ENCODE data around the gene CYP2C9. TPM values are rescaled to one million over a fixed set of nuclear protein-coding genes. Genes with fewer than 3 reads are reported as not detected.

CYP2C9 gene
- polyA plus RNA-seq, 2 of the 4 experiments (the other 2 are of a cell fraction) = 0.10 to 0.12 TPM

- POLR2A ChIA-PET = no interaction called here
- H3K4me1 ChIP-seq = no peaks in the 10 kb centered on the region
- WGBS (ENCODE audit: missing lambda C conversion rate) = 39% methylated on average over 4 of the region's 4 CpGs
- ATAC-seq (no peak), DNase-seq (ENCODE audit: low read depth in 1 of 2, low spot score in 1 of 2) (no peak), FAIRE-seq (no peak)
- no peak overlapping the region for H3K27ac ChIP-seq
- H3K4me2 ChIP-seq = no peak overlapping the region
- CTCF ChIA-PET = no interaction called here
- no peak overlapping the region for H3K4me3 ChIP-seq
- H3K9me3 ChIP-seq = no peaks in the 10 kb centered on the region; the same call in 2 of the 3 replicates
- TF ChIP-seq NFE2L2 (conservative IDR thresholded peaks at IDR 0.05; ENCODE audit: low read length) = no peak
- no peak for TF ChIP-seq ZC3H11A (IDR thresholded peaks at IDR 0.05)
- TF ChIP-seq EHMT2 (IDR thresholded peaks at IDR 0.05; ENCODE audit: low read depth) = no peak
- no peak for TF ChIP-seq CEBPB (IDR thresholded peaks at IDR 0.05)
- TF ChIP-seq FOSL2 (IDR thresholded peaks at IDR 0.05) = no peak
- TF ChIP-seq FOSL2 (CRISPR knock-in tag; IDR thresholded peaks at IDR 0.05) = no peak
- TF ChIP-seq ESRRA (IDR thresholded peaks at IDR 0.05; ENCODE audit: borderline replicate concordance, low read length) = no peak
- no peak for TF ChIP-seq ELK1 (IDR thresholded peaks at IDR 0.05; ENCODE audit: low read depth, low read length)
- TF ChIP-seq CBX2 (IDR thresholded peaks at IDR 0.05; ENCODE audit: borderline replicate concordance, low read depth) = no peak
- no peak for TF ChIP-seq GATA3 (IDR thresholded peaks at IDR 0.05; ENCODE audit: borderline replicate concordance)
- TF ChIP-seq CTCF (IDR thresholded peaks at IDR 0.05) = no peak
- TF ChIP-seq, protein P1, sequence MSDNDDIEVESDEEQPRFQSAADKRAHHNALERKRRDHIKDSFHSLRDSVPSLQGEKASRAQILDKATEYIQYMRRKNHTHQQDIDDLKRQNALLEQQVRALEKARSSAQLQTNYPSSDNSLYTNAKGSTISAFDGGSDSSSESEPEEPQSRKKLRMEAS (IDR thresholded peaks at IDR 0.05) = no peak
- TF ChIP-seq ZSCAN20 (CRISPR knock-in tag; IDR thresholded peaks at IDR 0.05) = no peak
- TF ChIP-seq EP300 (IDR thresholded peaks at IDR 0.05) = no peak
Observed at GRCh38 chr10:94983555-94983954, 45.1 kb downstream of the CYP2C9 start.

DNA sequence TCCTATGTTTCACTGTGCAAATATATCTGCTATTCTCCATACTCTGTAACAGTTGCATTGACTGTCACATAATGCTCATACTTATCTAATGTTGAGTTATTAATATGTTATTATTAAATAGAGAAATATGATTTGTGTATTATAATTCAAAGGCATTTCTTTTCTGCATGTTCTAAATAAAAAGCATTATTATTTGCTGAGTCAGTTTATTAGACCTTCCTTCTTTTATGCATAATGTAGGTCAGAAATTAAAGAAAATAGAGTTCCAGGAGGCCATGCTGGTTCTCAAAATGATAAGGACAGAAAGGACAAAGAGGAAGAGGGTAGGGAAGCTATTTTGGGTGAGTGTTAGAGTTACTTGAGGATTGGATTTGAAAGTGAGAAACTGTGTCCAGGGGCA lies 50.7 kb downstream of the CYP2C9 start:
- peaks cover 17% of the 10 kb centered on the region; the same call in 2 of the 3 replicates for H3K9me3 ChIP-seq
- ATAC-seq = no peak
- ChIA-PET CTCF (no interaction called here), POLR2A (no interaction called here)
- no peaks in the 10 kb centered on the region for H3K4me1 ChIP-seq
- H3K4me3 ChIP-seq = no peak overlapping the region
- no peak overlapping the region for H3K4me2 ChIP-seq
- TF ChIP-seq EHF (CRISPR knock-in tag; IDR thresholded peaks at IDR 0.05) = no peak
- no peak for TF ChIP-seq PHF8 (IDR thresholded peaks at IDR 0.05; ENCODE audit: borderline replicate concordance, low read depth)
- TF ChIP-seq RCOR1 (IDR thresholded peaks at IDR 0.05; ENCODE audit: low read depth, low read length) = no peak
- peak; percentile 88 for TF ChIP-seq MAFK (IDR thresholded peaks at IDR 0.05; ENCODE audit: partially characterized antibody)
- no peak for TF ChIP-seq ATOH8 (CRISPR knock-in tag; IDR thresholded peaks at IDR 0.05; ENCODE audit: low read depth)
- TF ChIP-seq, protein P2, sequence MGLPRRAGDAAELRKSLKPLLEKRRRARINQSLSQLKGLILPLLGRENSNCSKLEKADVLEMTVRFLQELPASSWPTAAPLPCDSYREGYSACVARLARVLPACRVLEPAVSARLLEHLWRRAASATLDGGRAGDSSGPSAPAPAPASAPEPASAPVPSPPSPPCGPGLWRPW (IDR thresholded peaks at IDR 0.05) = no peak
- FAIRE-seq = no peak
- no peak for DNase-seq (ENCODE audit: low read depth in 1 of 2, low spot score in 1 of 2)
- H3K27ac ChIP-seq = no peak overlapping the region

GRCh38 chr10:94991243-94991888 lies 52.9 kb downstream of the CYP2C9 start:
- ChIA-PET POLR2A (no interaction called here), CTCF (interaction anchor here (0.7 kb wide), 1 partner anchor 592 kb away, joined by 6 read pairs; no protein-coding TSS in a partner anchor)
- WGBS (ENCODE audit: missing lambda C conversion rate) = 81% methylated on average over 1 of the region's 1 CpG
- Histone ChIP-seq H3K27ac (no peak overlapping the region), H3K4me1 (no peaks in the 10 kb centered on the region), H3K9me3 (peaks cover 17% of the 10 kb centered on the region; the same call in 2 of the 3 replicates), H3K4me2 (no peak overlapping the region), H3K4me3 (no peak overlapping the region)
- ATAC-seq (no peak), FAIRE-seq (no peak), DNase-seq (ENCODE audit: low read depth in 1 of 2, low spot score in 1 of 2) (peak in 1 of 2 experiments; percentile 2)
- TF ChIP-seq KDM1A (IDR thresholded peaks at IDR 0.05; ENCODE audit: low read depth) (no peak), POLR2A (IDR thresholded peaks at IDR 0.05; ENCODE audit: low read length) (no peak), RFX5 (IDR thresholded peaks at IDR 0.05) (no peak), MAZ (IDR thresholded peaks at IDR 0.05; ENCODE audit: borderline replicate concordance, low read depth, low read length) (no peak), CHD2 (IDR thresholded peaks at IDR 0.05; ENCODE audit: low read length, partially characterized antibody) (no peak), TP53 (CRISPR knock-in tag; IDR thresholded peaks at IDR 0.05) (no peak), GATA3 (IDR thresholded peaks at IDR 0.05; ENCODE audit: borderline replicate concordance) (no peak), KDM5A (IDR thresholded peaks at IDR 0.05) (no peak), SREBF2 (IDR thresholded peaks at IDR 0.05) (no peak), BHLHE40 (IDR thresholded peaks at IDR 0.05; ENCODE audit: low read depth, low read length) (no peak), ZC3H11A (IDR thresholded peaks at IDR 0.05) (no peak), ESRRA (IDR thresholded peaks at IDR 0.05; ENCODE audit: borderline replicate concordance, low read length) (no peak), MAFK (IDR thresholded peaks at IDR 0.05; ENCODE audit: partially characterized antibody) (no peak), USF2 (IDR thresholded peaks at IDR 0.05) (no peak)
- TF ChIP-seq, protein P2 (IDR thresholded peaks at IDR 0.05) = no peak
